Mesendoderm (in vitro differentiated cells): ENCODE results near the gene MDH1. TPM values are rescaled to one million over a fixed set of nuclear protein-coding genes. Genes with fewer than 3 reads are reported as not detected.

Experiments used
- DNase-seq: peaks from one replicate; pipeline ENCODE4 v3.0.0; 2013
- H2AK5ac ChIP-seq: 2 replicates; pipeline ENCODE4 v1.6.1; 2013; ENCODE audit warnings: low read length, inconsistent platforms
- H2BK120ac ChIP-seq: 2 replicates; pipeline ENCODE4 v1.6.1; 2013; ENCODE audit warnings: low read depth, mild to moderate bottlenecking, low read length, moderate library complexity, mixed read lengths
- H2BK15ac ChIP-seq: replicated peaks from 2 replicates; pipeline ENCODE4 v1.6.1; 2013; ENCODE audit warnings: low read depth, mild to moderate bottlenecking, moderate library complexity
- H2BK5ac ChIP-seq: 2 replicates; pipeline ENCODE4 v1.6.1; 2013; ENCODE audit warnings: low read length, inconsistent platforms
- H3K18ac ChIP-seq: 2 replicates; pipeline ENCODE4 v1.6.1; 2013; ENCODE audit warnings: mild to moderate bottlenecking, low read length, mixed read lengths
- H3K23ac ChIP-seq: one replicate; pipeline ENCODE4 v1.6.1; 2013; ENCODE audit warnings: low read length
- H3K27ac ChIP-seq: 2 replicates; pipeline ENCODE4 v1.5.1; 2013; ENCODE audit warnings: low read depth, mild to moderate bottlenecking, inconsistent platforms, low read length, moderate library complexity
- H3K27me3 ChIP-seq: 2 replicates; pipeline ENCODE4 v1.6.1; 2013; ENCODE audit warnings: low read length, control low read depth, mild to moderate bottlenecking, inconsistent platforms; ENCODE audit not compliant: insufficient read depth, poor library complexity
- H3K36me3 ChIP-seq: 2 replicates; pipeline ENCODE4 v1.6.1; 2013; ENCODE audit warnings: low read length, inconsistent platforms; ENCODE audit not compliant: control insufficient read depth, insufficient read depth
- H3K4ac ChIP-seq: one replicate; pipeline ENCODE4 v1.6.1; 2013; ENCODE audit warnings: low read depth, mild to moderate bottlenecking, low read length, moderate library complexity
- H3K4me1 ChIP-seq: 2 replicates; pipeline ENCODE4 v1.6.1; 2013; ENCODE audit warnings: low read depth, low read length, inconsistent platforms; ENCODE audit not compliant: control insufficient read depth
- H3K4me2 ChIP-seq: 2 replicates; pipeline ENCODE4 v1.6.1; 2013; ENCODE audit warnings: low read length
- H3K4me3 ChIP-seq: 2 replicates; pipeline ENCODE4 v1.5.1; 2013; ENCODE audit warnings: mild to moderate bottlenecking, low read length
- H3K56ac ChIP-seq: one replicate; pipeline ENCODE4 v1.6.1; 2013; ENCODE audit warnings: low read length
- H3K79me1 ChIP-seq: 2 replicates; pipeline ENCODE4 v1.6.1; 2013; ENCODE audit warnings: low read length, inconsistent platforms
- H3K79me2 ChIP-seq: 2 replicates; pipeline ENCODE4 v1.6.1; 2013; ENCODE audit warnings: mild to moderate bottlenecking, low read length; ENCODE audit not compliant: control insufficient read depth, insufficient read depth
- H3K9ac ChIP-seq: 2 replicates; pipeline ENCODE4 v1.6.1; 2013; ENCODE audit warnings: low read length, inconsistent platforms
- H4K5ac ChIP-seq: one replicate; pipeline ENCODE4 v1.6.1; 2013; ENCODE audit warnings: low read length
- H4K8ac ChIP-seq: one replicate; pipeline ENCODE4 v1.6.1; 2013; ENCODE audit warnings: low read depth, mild to moderate bottlenecking, control low read depth, low read length, moderate library complexity
- whole genome bisulfite sequencing: extraction: QIAGEN DNeasy Blood & Tissue Kit; methylation state at CpG from one replicate; pipeline ENCODE4 v1.1.7; 2013; ENCODE audit warnings: low lambda C conversion rate, missing lambda C conversion rate; ENCODE audit not compliant: insufficient coverage; ENCODE audit errors: extremely low coverage; 5-methylcytosine and 5-hydroxymethylcytosine counted together
- polyA plus RNA-seq, 2 experiments: library from polyadenylated mRNA; stranded (reverse); fragments of 200-250 nt; gene quantifications; one replicate each; pipeline ENCODE4 v1.2.3, GENCODE V29; 2013

MDH1 gene
- 202 TPM for polyA plus RNA-seq (2013, experiment 1 of 2)
- 203 TPM for polyA plus RNA-seq (2013, experiment 2 of 2)

DNA sequence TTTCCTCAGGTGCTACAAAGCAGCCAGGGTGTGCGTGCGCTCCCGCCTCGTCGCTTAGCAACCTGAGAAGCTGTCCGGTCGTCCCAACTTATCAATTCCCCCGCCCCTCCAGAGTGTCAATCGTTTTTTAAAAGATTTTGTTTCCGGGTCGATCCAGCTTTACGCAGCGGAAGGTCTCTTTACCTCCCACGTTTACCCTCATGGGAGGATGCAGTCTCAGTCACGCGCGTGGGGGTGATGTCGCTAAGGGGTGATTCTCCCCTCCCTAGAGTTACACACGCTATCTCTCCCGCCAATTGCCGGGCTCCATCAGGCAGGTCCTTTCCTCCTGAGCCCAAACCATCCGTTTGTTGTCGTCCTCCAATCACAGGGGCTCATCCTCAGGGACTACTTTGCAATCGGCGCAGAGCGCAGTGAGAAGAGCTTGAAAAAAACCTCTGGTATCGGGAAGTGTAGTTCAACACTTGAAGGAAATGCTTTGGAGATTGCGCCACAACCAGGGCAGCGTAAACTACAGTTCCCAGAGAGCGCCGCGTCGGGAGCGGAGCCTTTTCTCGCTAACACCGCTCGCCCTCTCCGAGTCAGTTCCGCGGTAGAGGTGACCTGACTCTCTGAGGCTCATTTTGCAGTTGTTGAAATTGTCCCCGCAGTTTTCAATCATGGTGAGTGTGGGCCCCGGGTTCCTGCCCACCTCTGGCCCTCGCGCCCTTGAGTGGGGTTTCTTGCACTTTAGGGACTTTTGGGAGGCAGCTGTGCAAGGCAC, at the start of gene MDH1, which contains the start of gene WDPCP:
Gene MDH1, plus strand, starts transcription at position 579 of the 763 bp plus-strand sequence. Its CDS starts 81 bp downstream, at position 660.
Gene WDPCP, minus strand, starts transcription at position 93 of the 763 bp plus-strand sequence. CDS start 206 bp downstream, outside the sequence.
- no peak within 1 kb of the TSS for H4K8ac ChIP-seq
- peak within 1 kb of the TSS; percentile 93 for H3K9ac ChIP-seq
- H3K23ac ChIP-seq = peak within 1 kb of the TSS; percentile 15
- no peak within 1 kb of the TSS for H2AK5ac ChIP-seq
- peaks cover 14% of the 10 kb centered on the region for H3K79me1 ChIP-seq
- peaks cover 1% of the 10 kb centered on the region for H3K36me3 ChIP-seq
- peak within 1 kb of the TSS; percentile 94 for H3K56ac ChIP-seq
- H3K27ac ChIP-seq = peak within 1 kb of the TSS; percentile 52
- no peak within 1 kb of the TSS for H2BK15ac ChIP-seq
- H3K4me3 ChIP-seq = peak within 1 kb of the TSS; percentile 92
- no peak within 1 kb of the TSS for H4K5ac ChIP-seq
- peak; percentile 100 for DNase-seq
- peak within 1 kb of the TSS; percentile 25 for H3K4ac ChIP-seq
- peaks cover 5% of the 10 kb centered on the region for H3K4me1 ChIP-seq
- H3K27me3 ChIP-seq = no peaks in the 10 kb centered on the region
- WGBS = no CpG with 5 or more reads among the region's 44 CpGs
- peaks cover 31% of the 10 kb centered on the region for H3K79me2 ChIP-seq
- H2BK120ac ChIP-seq = no peak within 1 kb of the TSS
- peak within 1 kb of the TSS; percentile 90 for H3K4me2 ChIP-seq
- H2BK5ac ChIP-seq = peak within 1 kb of the TSS; percentile 47
- peak within 1 kb of the TSS; percentile 12 for H3K18ac ChIP-seq

DNA sequence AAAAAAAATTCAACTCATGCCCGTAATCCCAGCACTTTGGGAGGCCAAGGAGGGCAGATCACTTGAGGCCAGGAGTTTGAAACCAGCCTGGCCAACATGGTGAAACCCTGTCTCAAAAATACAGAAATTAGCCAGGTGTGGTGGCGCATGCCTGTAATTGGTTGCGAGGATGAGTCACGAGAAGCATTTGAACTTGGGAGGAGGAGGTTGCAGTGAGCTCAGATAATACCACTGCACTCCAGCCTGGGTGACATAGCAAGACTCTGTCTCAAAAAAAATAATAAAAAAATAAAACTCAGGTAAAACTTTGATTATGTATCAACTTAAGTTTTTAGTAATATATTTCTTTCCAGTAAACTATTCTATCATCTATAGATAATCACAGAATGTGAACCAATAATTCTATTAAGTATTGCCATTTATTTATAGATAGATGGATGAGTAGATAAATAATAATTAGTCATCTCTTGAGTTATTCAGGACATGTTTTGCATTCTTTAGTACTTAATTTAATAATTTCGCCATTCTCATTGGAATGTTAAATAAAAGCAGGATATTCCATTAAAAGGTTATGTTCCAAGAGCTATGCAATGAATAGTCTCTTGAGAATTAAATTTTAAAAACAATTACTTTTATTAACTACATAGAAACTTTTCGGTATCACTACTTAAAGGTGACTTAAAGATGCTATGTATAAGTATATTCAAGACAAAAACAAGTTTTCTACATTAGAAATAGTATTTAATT, 49.2 kb upstream of the MDH1 start:
- no CpG with 5 or more reads among the region's 6 CpGs for WGBS
- Histone ChIP-seq H3K23ac (no peak overlapping the region), H3K4me2 (no peak overlapping the region), H3K79me2 (no peaks in the 10 kb centered on the region), H3K36me3 (no peaks in the 10 kb centered on the region), H3K4ac (no peak overlapping the region), H3K27ac (no peak overlapping the region), H4K8ac (no peak overlapping the region), H3K56ac (no peak overlapping the region), H4K5ac (no peak overlapping the region), H3K79me1 (no peaks in the 10 kb centered on the region), H3K4me1 (no peaks in the 10 kb centered on the region), H2BK120ac (no peak overlapping the region), H3K9ac (no peak overlapping the region), H2BK5ac (no peak overlapping the region), H3K27me3 (no peaks in the 10 kb centered on the region), H3K18ac (no peak overlapping the region), H2AK5ac (no peak overlapping the region), H3K4me3 (no peak overlapping the region), H2BK15ac (no peak overlapping the region)
- peak; percentile 7 for DNase-seq

DNA sequence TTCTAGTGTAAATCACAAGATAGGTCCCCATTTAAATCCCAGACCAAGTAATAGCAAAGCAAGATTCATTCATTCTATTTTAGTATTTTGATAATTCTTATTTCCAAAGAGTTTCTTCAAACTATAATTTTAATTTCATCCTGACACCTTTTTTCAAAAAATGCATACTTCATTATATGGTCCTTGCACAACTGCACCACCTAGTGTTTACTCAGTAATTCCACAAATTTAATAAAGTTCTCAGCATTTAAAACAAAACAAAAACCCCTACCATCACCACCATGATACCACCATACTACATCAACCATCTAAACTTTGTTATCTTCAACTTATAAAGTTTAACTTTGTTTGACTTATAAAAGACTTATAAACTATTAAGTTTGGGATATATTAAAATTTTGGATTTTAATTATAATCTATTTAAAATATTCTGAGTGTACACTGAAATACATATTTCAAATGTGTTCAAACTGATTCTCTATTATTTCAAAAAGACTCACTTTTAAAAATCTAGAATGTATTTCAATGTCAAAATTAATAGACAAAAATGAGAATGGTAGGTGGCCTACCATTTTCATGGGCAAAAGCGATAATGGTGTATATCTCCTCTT, 44.6 kb upstream of the MDH1 start:
- Histone ChIP-seq H3K9ac (no peak overlapping the region), H3K79me1 (no peaks in the 10 kb centered on the region), H3K56ac (no peak overlapping the region), H3K4ac (no peak overlapping the region), H3K23ac (no peak overlapping the region), H3K4me1 (peaks cover 1% of the 10 kb centered on the region), H4K5ac (no peak overlapping the region), H3K27me3 (no peaks in the 10 kb centered on the region), H3K36me3 (no peaks in the 10 kb centered on the region), H3K4me2 (no peak overlapping the region), H2BK15ac (no peak overlapping the region), H3K18ac (no peak overlapping the region), H2BK5ac (no peak overlapping the region), H3K4me3 (no peak overlapping the region), H3K27ac (no peak overlapping the region), H2AK5ac (no peak overlapping the region), H4K8ac (no peak overlapping the region), H2BK120ac (no peak overlapping the region), H3K79me2 (no peaks in the 10 kb centered on the region)
- no peak for DNase-seq
- no CpG with 5 or more reads among the region's 1 CpG for WGBS

DNA sequence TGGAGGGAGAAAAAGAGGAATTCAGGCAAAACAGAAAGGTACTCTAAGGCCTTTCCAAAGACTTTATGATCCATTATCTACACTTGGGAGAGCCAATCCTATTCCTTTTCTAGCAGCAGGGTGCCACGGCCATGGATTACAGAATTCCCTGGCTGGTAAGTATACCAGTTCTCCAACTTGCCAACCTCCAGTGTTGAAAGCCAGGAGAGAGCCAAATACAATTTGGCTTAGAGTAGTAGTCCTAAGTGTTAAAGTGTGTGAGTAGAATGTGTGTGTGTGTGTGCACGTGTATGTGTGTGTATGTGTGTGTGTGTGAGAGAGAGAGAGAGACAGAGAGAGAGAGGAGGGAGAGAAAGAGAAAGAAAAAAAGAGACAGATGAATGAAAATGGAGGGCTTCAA, 43.7 kb upstream of the MDH1 start:
- no peak overlapping the region for H3K9ac ChIP-seq
- no peak overlapping the region for H2BK120ac ChIP-seq
- no peak overlapping the region for H3K18ac ChIP-seq
- H3K36me3 ChIP-seq = no peaks in the 10 kb centered on the region
- no peak overlapping the region for H3K4me3 ChIP-seq
- no peak overlapping the region for H3K23ac ChIP-seq
- no peak overlapping the region for H3K27ac ChIP-seq
- H3K79me1 ChIP-seq = no peaks in the 10 kb centered on the region
- no peak overlapping the region for H4K8ac ChIP-seq
- no peak overlapping the region for H2BK15ac ChIP-seq
- H2BK5ac ChIP-seq = no peak overlapping the region
- peaks cover 1% of the 10 kb centered on the region for H3K4me1 ChIP-seq
- H3K4ac ChIP-seq = no peak overlapping the region
- peak; percentile 22 for DNase-seq
- no peak overlapping the region for H3K4me2 ChIP-seq
- no peak overlapping the region for H4K5ac ChIP-seq
- no peaks in the 10 kb centered on the region for H3K27me3 ChIP-seq
- no peaks in the 10 kb centered on the region for H3K79me2 ChIP-seq
- H3K56ac ChIP-seq = no peak overlapping the region
- H2AK5ac ChIP-seq = no peak overlapping the region
- WGBS = no CpG with 5 or more reads among the region's 2 CpGs

DNA sequence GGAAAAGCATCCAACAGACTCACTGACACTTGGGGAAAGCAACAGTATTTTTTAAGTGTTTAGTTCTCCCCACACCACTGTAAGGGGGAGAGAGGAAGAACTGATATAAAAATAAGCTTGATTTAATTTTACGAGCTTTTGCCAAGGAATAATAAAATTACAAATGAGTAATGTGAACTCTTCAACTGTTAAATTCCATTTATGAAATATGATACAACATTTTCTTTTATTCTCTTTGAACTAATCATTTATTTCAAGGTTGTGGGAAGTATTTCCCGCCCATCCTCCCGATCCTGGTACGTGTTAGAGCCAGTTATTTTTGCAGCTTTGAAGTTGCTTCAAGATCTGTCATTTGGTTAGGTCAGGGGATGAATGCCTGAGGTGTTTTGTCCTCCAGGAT, 35.7 kb upstream of the MDH1 start:
- Histone ChIP-seq H3K79me1 (peaks cover 1% of the 10 kb centered on the region), H2AK5ac (no peak overlapping the region), H3K18ac (no peak overlapping the region), H3K27me3 (no peaks in the 10 kb centered on the region), H3K56ac (no peak overlapping the region), H4K5ac (no peak overlapping the region), H3K4me1 (no peaks in the 10 kb centered on the region), H3K23ac (no peak overlapping the region), H3K27ac (no peak overlapping the region), H4K8ac (no peak overlapping the region), H2BK15ac (no peak overlapping the region), H2BK5ac (no peak overlapping the region), H3K4me3 (no peak overlapping the region), H3K9ac (no peak overlapping the region), H3K79me2 (no peaks in the 10 kb centered on the region), H3K4ac (no peak overlapping the region), H3K4me2 (no peak overlapping the region), H3K36me3 (no peaks in the 10 kb centered on the region), H2BK120ac (no peak overlapping the region)
- no peak for DNase-seq
- no CpG with 5 or more reads among the region's 4 CpGs for WGBS
